Measurements from ENCODE around the gene NPTX1.

Gene NPTX1

DNA sequence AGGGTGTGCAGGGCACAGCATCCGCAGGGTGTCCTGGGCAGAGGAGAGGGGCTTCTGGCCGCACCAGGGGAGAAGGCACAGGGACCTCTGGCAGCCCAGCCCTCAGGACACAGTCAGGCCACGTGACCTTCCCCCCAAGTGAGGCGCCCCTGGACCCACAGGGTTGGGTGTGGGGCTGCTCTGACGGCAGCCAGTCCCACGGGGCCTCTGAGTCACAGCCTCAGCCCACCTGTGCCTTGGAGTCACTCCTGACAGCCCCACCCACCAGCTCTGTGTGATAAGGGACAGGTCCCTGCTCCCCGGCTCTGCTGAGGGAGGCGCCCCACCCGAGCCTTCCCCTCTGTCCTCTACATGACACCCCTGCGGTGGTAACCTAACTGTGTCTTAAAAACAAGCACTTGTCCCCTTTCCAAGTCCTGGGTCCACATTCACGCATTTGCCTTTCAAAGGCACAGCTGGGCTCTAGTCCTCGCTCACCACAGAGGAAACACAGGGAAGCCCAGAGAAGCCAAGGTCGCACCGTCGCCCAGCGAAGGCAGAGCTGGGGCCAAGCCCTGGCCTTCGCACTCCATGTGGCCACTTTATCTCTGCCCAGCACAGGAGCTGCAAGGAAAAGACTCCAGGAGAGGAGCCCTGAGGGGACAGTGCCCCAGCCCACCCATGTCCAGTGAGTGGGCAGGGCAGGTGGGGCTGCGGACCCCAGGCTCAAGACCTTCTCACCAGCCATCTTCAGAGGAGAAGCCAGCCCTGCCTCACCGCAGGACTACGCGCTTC is 5.1 kb upstream of the NPTX1 start:
- in situ Hi-C loops (cut with MboI; ENCODE audit: low sequenced_read_pairs): no loop called here

GRCh38 chr17:80480248-80480647 is 3.8 kb upstream of the NPTX1 start:
- in situ Hi-C loops (cut with MboI; ENCODE audit: low sequenced_read_pairs): no loop called here

GRCh38 chr17:80479246-80479566 is 2.8 kb upstream of the NPTX1 start:
- in situ Hi-C loops (cut with MboI; ENCODE audit: low sequenced_read_pairs): no loop called here

DNA sequence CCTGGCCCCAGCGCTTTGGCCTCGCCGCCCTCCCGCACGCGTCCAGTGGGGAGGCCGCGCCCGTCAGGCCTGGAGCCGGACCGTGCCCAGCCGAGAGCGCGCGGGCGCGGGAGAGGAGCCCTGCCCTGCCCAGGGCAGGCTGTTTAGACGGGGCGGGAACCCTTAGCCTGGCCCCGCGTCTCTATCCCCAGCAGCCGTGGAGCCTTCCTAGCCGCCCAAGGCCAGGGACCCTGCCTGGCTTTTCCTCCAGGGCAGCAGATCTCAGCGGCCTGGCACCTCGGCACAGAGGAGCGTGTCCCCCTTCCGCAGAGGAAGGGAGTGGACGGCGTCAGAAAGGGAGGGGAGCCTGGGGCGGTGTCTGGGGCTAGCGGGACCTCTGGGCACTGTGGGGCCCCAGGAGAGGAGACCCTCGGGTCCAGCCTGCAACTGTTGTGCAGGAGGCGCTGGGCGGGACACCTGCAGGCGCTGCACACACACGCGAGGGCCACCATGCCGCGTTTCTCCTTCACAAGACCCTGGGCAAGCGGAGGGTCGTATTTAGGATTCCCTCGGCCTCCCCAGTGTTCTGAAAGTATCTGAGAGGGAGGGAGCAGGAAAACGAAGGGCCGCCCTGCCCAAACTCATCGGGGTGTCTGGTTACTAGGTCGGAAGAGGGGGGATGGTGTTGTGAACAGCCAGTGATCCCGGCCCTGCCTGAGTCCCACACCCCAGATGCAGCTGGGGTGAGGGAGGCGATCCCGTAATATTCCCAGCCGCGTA is 2.3 kb upstream of the NPTX1 start:
- in situ Hi-C loops (cut with MboI; ENCODE audit: low sequenced_read_pairs): no loop called here

GRCh38 chr17:80477647-80478478 is 1.5 kb upstream of the NPTX1 start:
- in situ Hi-C loops (cut with MboI; ENCODE audit: low sequenced_read_pairs): no loop called here

DNA sequence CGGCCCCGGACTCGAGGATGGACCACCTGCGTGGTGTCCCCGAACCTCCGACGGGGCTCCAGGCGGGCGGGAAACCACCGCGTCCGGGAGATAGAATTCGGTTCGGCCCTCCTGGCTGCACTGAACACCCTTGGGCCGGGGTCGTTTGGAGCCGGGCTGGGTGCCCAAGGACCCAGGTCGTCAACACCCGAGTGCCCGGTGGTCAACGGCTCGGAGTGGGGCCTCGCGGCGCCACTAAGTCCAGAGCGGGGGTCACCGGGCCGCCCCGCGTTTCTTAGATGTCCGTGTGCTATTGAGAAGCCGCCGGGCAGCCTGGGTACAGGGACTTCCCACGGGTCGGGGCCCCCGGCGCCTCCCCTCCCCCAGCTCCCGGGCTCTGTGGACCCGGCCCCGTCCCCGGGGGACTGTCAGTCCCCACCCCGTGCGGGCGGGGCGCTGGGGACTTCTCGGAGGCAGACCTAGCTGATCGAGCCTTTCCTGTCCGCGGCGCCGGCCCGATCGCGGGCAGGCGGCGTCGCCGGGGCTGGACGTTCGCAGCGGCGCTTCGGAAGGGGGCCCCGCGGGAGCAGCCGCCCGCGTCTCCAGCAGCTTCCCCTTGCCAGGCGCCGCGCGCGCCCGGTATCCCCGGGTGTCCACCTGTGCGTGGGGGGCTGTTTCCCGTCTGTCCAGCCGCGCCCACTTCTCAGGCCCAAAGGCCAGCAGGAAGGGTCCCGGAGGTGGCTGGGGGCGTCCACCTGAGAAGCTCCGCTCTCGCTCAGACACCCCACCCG is 655 bp upstream of the NPTX1 start:
- in situ Hi-C loops (cut with MboI; ENCODE audit: low sequenced_read_pairs): no loop called here

- in situ Hi-C loops (cut with MboI; ENCODE audit: low sequenced_read_pairs): no loop called here
Measured at GRCh38 chr17:80474961-80475909, 1.2 kb downstream of the NPTX1 start.

- in situ Hi-C loops (cut with MboI; ENCODE audit: low sequenced_read_pairs): no loop called here
Measured at GRCh38 chr17:80474231-80474960, 2.0 kb downstream of the NPTX1 start.

DNA sequence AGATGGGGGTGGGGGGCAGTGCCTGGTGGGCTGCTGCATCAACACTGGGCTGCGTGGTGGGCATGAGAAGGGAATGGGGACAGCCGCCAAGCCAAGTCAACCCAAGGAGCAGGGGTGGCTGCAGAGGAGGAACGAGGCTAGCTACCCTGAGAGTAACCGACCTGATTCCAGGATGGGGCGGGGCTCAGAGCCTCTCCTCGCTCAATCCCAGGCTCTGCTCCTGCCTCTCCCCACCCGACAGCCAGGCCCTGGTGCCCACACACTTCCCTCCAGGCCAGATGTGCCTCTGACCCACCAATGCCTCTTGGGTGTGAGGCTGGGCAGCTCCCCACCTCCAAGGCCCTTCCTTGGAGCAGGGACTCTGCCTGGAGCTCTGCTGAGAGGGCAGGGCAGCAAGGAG is 2.7 kb downstream of the NPTX1 start:
- in situ Hi-C loops (cut with MboI; ENCODE audit: low sequenced_read_pairs): no loop called here

GRCh38 chr17:80472996-80473395 is 3.4 kb downstream of the NPTX1 start:
- in situ Hi-C loops (cut with MboI; ENCODE audit: low sequenced_read_pairs): no loop called here

GRCh38 chr17:80471922-80472321 is 4.5 kb downstream of the NPTX1 start:
- in situ Hi-C loops (cut with MboI; ENCODE audit: low sequenced_read_pairs): no loop called here

- in situ Hi-C loops (cut with MboI; ENCODE audit: low sequenced_read_pairs): no loop called here
Measured at GRCh38 chr17:80470603-80471002, 5.8 kb downstream of the NPTX1 start.

GRCh38 chr17:80469667-80470066 is 6.7 kb downstream of the NPTX1 start:
- in situ Hi-C loops (cut with MboI; ENCODE audit: low sequenced_read_pairs): no loop called here

GRCh38 chr17:80468781-80469493 is 7.5 kb downstream of the NPTX1 start:
- in situ Hi-C loops (cut with MboI; ENCODE audit: low sequenced_read_pairs): no loop called here

DNA sequence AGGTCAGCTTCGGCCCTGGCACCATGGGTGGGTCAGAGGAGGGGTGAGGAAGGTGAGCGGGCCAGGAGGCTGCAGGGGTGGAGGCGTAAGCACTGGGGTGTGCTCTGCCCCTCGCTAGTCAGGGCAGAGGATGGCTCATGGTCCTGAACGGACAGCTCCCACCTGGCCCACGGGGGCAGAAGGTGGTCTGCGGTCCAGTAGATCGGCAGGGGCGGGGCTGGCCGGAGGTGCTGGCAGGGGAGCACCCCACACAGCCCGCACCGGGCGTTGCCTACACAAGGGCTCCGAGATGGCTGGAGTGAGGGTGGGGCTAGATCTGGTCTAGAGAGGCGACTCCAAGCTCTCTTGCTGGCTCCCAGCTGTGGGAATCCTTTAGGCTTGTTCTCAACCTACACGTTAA is 8.2 kb downstream of the NPTX1 start:
- in situ Hi-C loops (cut with MboI; ENCODE audit: low sequenced_read_pairs): no loop called here

GRCh38 chr17:80466188-80466705 is 10.2 kb downstream of the NPTX1 start:
- in situ Hi-C loops (cut with MboI; ENCODE audit: low sequenced_read_pairs): no loop called here

GRCh38 chr17:80465327-80465974 is 11.0 kb downstream of the NPTX1 start:
- in situ Hi-C loops (cut with MboI; ENCODE audit: low sequenced_read_pairs): no loop called here

- in situ Hi-C loops (cut with MboI; ENCODE audit: low sequenced_read_pairs): no loop called here
Measured at GRCh38 chr17:80464486-80464885, 11.9 kb downstream of the NPTX1 start.

Data from HL-60/S4 (cell line).